Body of pancreas (tissue), 4 donors: ENCODE results near the gene SLC1A7. TPM values are rescaled to one million over a fixed set of nuclear protein-coding genes. Genes with fewer than 3 reads are reported as not detected.

ENCODE experiments used
- ATAC-seq: fragments of 150-250 bp; one replicate; pipeline ENCODE4 v1.9.1; 2016
- DNase-seq, 4 donors: peaks; one replicate each; pipeline ENCODE4 v3.0.0-alpha.2; 2019
- H3K27ac ChIP-seq, 4 donors: fragments of 200-600 bp; sonication (generic); 1 replicate in 3 of 4; 2 replicates in 1 of 4; pipeline versions ENCODE4 v1.5.1 to v1.6.1; 2016 to 2019; ENCODE audit warnings: mild to moderate bottlenecking in 1 of 4, mixed read lengths in 1 of 4, moderate library complexity in 1 of 4
- H3K27me3 ChIP-seq, 2 donors: fragments of 200-600 bp; sonication (generic); one replicate each; pipeline ENCODE4 v1.6.0; 2016; ENCODE audit warnings: mild to moderate bottlenecking in 1 of 2
- H3K36me3 ChIP-seq, 2 donors: fragments of 200-600 bp; sonication (generic); replicated peaks in 1 of 2; 2 replicates each; pipeline ENCODE4 v1.5.1; 2016; ENCODE audit warnings: low read depth in 2 of 2; ENCODE audit not compliant: insufficient read depth in 1 of 2
- H3K4me1 ChIP-seq: fragments of 200-600 bp; sonication (generic); one replicate; pipeline ENCODE4 v1.6.0; 2016
- H3K4me3 ChIP-seq, 2 donors: fragments of 200-600 bp; sonication (generic); 1 replicate in 1 of 2; 2 replicates in 1 of 2; pipeline ENCODE4 v1.5.1; 2016 to 2019
- H3K9me3 ChIP-seq, 3 donors: fragments of 200-600 bp; sonication (generic); 1 replicate in 2 of 3; 2 replicates in 1 of 3; pipeline ENCODE4 v1.5.1; 2016
- CTCF ChIP-seq, 7 experiments: fragments of 450-650 bp in 4 of 7; fragments of 200-600 bp in 3 of 7; sonication (generic) in 3 of 7; IDR thresholded peaks; one replicate each; pipeline ENCODE4 v1.5.1; 2016 to 2019; ENCODE audit warnings: antibody characterized with exemption in 7 of 7
- POLR2A ChIP-seq, 3 donors: fragments of 450-650 bp; IDR thresholded peaks; one replicate each; pipeline ENCODE4 v1.6.1; 2016; ENCODE audit warnings: antibody characterized with exemption in 3 of 3, mild to moderate bottlenecking in 2 of 3
- WGBS, 2 donors: methylation state at CpG; one replicate each; pipeline ENCODE4 v1.1.5; 2017; 5-methylcytosine and 5-hydroxymethylcytosine counted together
- intact Hi-C: fragments of 100-400 bp; cut with DNase I; formaldehyde crosslinking; loops from one replicate; pipeline ENCODE4 v1.15.1; 2023
- small RNA-seq: library from RNA; depleted of rRNA; stranded (forward); fragments of <200 nt; gene quantifications from one replicate; pipeline ENCODE3, GENCODE V24; 2016
- total RNA-seq, 2 donors: library from RNA; depleted of rRNA; stranded (reverse); fragments of >200 nt; gene quantifications; one replicate each; pipeline ENCODE4 v1.1.0, GENCODE V29; 2016

The SLC1A7 gene
- total RNA-seq, 2 donors from 2014 or later: not detected

- no peak overlapping the region for H3K27ac ChIP-seq
- peaks cover 0 to 8% of the 10 kb centered on the region in 2 donors for H3K36me3 ChIP-seq
- WGBS, 2 donors: 61 to 70% methylated on average over 5 of the region's 5 CpGs
- DNase-seq: no peak
- no peak overlapping the region for H3K4me3 ChIP-seq
- H3K9me3 ChIP-seq: no peaks in the 10 kb centered on the region
- H3K27me3 ChIP-seq: no peaks in the 10 kb centered on the region
- peaks cover 11% of the 10 kb centered on the region for H3K4me1 ChIP-seq
- intact Hi-C loops: no loop called here
- no peak for TF ChIP-seq POLR2A (IDR thresholded peaks at IDR 0.05)
- TF ChIP-seq CTCF (IDR thresholded peaks at IDR 0.05): no peak
- no peak for ATAC-seq
Measured at GRCh38 chr1:53044926-53045325, 97.5 kb downstream of the SLC1A7 start.

- Histone ChIP-seq H3K36me3 (peaks cover 0 to 11% of the 10 kb centered on the region in 2 donors), H3K4me1 (peaks cover 11% of the 10 kb centered on the region), H3K4me3 (no peak overlapping the region), H3K27ac (no peak overlapping the region), H3K27me3 (no peaks in the 10 kb centered on the region), H3K9me3 (no peaks in the 10 kb centered on the region)
- DNase-seq (no peak), ATAC-seq (no peak)
- TF ChIP-seq CTCF (IDR thresholded peaks at IDR 0.05) (no peak), POLR2A (IDR thresholded peaks at IDR 0.05) (no peak)
- intact Hi-C loops: no loop called here
Measured at GRCh38 chr1:53043271-53043670, 99.2 kb downstream of the SLC1A7 start.

GRCh38 chr1:53038566-53038965 is 103.9 kb downstream of the SLC1A7 start:
- DNase-seq: no peak
- no peak for ATAC-seq
- Histone ChIP-seq H3K4me3 (no peak overlapping the region), H3K4me1 (no peaks in the 10 kb centered on the region), H3K36me3 (peaks cover 0 to 7% of the 10 kb centered on the region in 2 donors), H3K27me3 (no peaks in the 10 kb centered on the region), H3K9me3 (no peaks in the 10 kb centered on the region), H3K27ac (no peak overlapping the region)
- TF ChIP-seq CTCF (IDR thresholded peaks at IDR 0.05) (no peak), POLR2A (IDR thresholded peaks at IDR 0.05) (no peak)
- intact Hi-C loops: no loop called here
- WGBS, 2 donors: 83 to 94% methylated on average over 3 of the region's 3 CpGs

Small RNA genes within 50 kb of the gene (small RNA-seq; reads per million reads assigned to genes)
- not detected for gene HIGD1AP11

Other genes starting within 250 kb of the SLC1A7 start
- gene ECHDC2, start 220.9 kb downstream of the SLC1A7 start, total RNA-seq: 100 to 1,000 TPM; 143 to 189 TPM
- gene SCP2, start 215.4 kb downstream of the SLC1A7 start, total RNA-seq: 10 to 100 TPM; 87.4 to 90.3 TPM
- gene PODN, start 80.4 kb downstream of the SLC1A7 start, total RNA-seq: 100 to 1,000 TPM in 1 of 2 donors, 10 to 100 TPM in 1; 35.8 to 123 TPM
- 10 to 100 TPM; 14.5 to 15.6 TPM for gene CPT2, start 54.2 kb upstream of the SLC1A7 start, total RNA-seq
- 10 to 100 TPM; 14.5 to 18.9 TPM for gene CZIB, start 78.0 kb upstream of the SLC1A7 start, total RNA-seq
- gene MAGOH, start 95.9 kb upstream of the SLC1A7 start, total RNA-seq: 10 to 100 TPM in 1 of 2 donors, 1 to 10 TPM in 1; 9.6 to 15.2 TPM
- gene LRP8, start 185.4 kb upstream of the SLC1A7 start, total RNA-seq: 1 to 10 TPM; 1.3 to 4.2 TPM